IMR-90 (cell line): ENCODE measurements around the gene AADAC. TPM values are rescaled to one million over a fixed set of nuclear protein-coding genes. Genes with fewer than 3 reads are reported as not detected.

ENCODE experiments used
- ATAC-seq: fragments of 200-7000 bp; cut with Tn5 transposase; 2 replicates; pipeline ENCODE4 v1.9.1; 2020; ENCODE audit warnings: low read depth, mild to moderate bottlenecking, moderate library complexity
- BruUV-seq: library from RNA; stranded (reverse); fragments of 400-500 nt; replicated peaks from 2 replicates; lab custom pipeline; 2021; lab: Mats Ljungman, UMichigan
- CTCF ChIA-PET: fragments of 300-600 bp; formaldehyde crosslinking; extraction: SDS; loops from one replicate; lab custom pipeline; 2021; ENCODE audit warnings: antibody characterized with exemption; lab: Yijun Ruan, JAX
- POLR2A ChIA-PET: fragments of 300-600 bp; sonication (Branson Sonifier 250); formaldehyde crosslinking; loops from one replicate; lab custom pipeline; 2022; ENCODE audit warnings: antibody characterized with exemption; ENCODE audit not compliant: unreplicated experiment; lab: Charles Lee
- DNase-seq: peaks from one replicate; pipeline ENCODE4 v3.0.0; 2013
- H2AFZ ChIP-seq: replicated peaks from 2 replicates; pipeline ENCODE3; 2013; ENCODE audit warnings: low read length, mild to moderate bottlenecking; ENCODE audit not compliant: poor library complexity
- H2AK5ac ChIP-seq: 2 replicates; pipeline ENCODE4 v1.6.1; 2013; ENCODE audit warnings: low read depth, low read length, inconsistent platforms
- H2AK9ac ChIP-seq: replicated peaks from 2 replicates; pipeline ENCODE3; 2013; ENCODE audit warnings: mild to moderate bottlenecking, low read depth, low read length, moderate library complexity; ENCODE audit not compliant: poor library complexity
- H2BK120ac ChIP-seq: 2 replicates; pipeline ENCODE4 v1.6.1; 2013; ENCODE audit warnings: low read depth, low read length, inconsistent platforms
- H2BK15ac ChIP-seq: 3 replicates; pipeline ENCODE4 v1.6.1; 2013; ENCODE audit warnings: low read depth, low read length, inconsistent platforms
- H2BK20ac ChIP-seq: 2 replicates; pipeline ENCODE4 v1.6.1; 2013; ENCODE audit warnings: low read depth, mild to moderate bottlenecking, inconsistent platforms, low read length, moderate library complexity
- H2BK5ac ChIP-seq: 2 replicates; pipeline ENCODE4 v1.6.1; 2013; ENCODE audit warnings: mild to moderate bottlenecking, low read depth, low read length, inconsistent platforms; ENCODE audit not compliant: poor library complexity, severe bottlenecking
- H3K14ac ChIP-seq: replicated peaks from 2 replicates; pipeline ENCODE4 v1.6.1; 2013; ENCODE audit warnings: low read depth, low read length, inconsistent platforms
- H3K18ac ChIP-seq: 2 replicates; pipeline ENCODE4 v1.6.1; 2013; ENCODE audit warnings: low read depth, low read length, control low read depth
- H3K23ac ChIP-seq: 2 replicates; pipeline ENCODE4 v1.6.1; 2013; ENCODE audit warnings: low read depth, low read length, inconsistent platforms
- H3K27ac ChIP-seq: 2 replicates; pipeline ENCODE4 v1.5.1; 2013; ENCODE audit warnings: mild to moderate bottlenecking, control low read depth, low read length; ENCODE audit not compliant: insufficient read depth
- H3K27me3 ChIP-seq: 2 replicates; pipeline ENCODE4 v1.6.1; 2013; ENCODE audit warnings: low read length; ENCODE audit not compliant: control insufficient read depth, insufficient read depth
- H3K36me3 ChIP-seq: 2 replicates; pipeline ENCODE4 v1.6.1; 2013; ENCODE audit warnings: low read length, mixed read lengths; ENCODE audit not compliant: control insufficient read depth, insufficient read depth
- H3K4ac ChIP-seq: 2 replicates; pipeline ENCODE4 v1.6.1; 2013; ENCODE audit warnings: low read depth, low read length, inconsistent platforms
- H3K4me1 ChIP-seq: 2 replicates; pipeline ENCODE4 v1.6.1; 2013; ENCODE audit warnings: low read length, mixed read lengths; ENCODE audit not compliant: control insufficient read depth, insufficient read depth
- H3K4me2 ChIP-seq: 2 replicates; pipeline ENCODE4 v1.6.1; 2013; ENCODE audit warnings: low read depth, mild to moderate bottlenecking, control low read depth, low read length, moderate library complexity
- H3K4me3 ChIP-seq: 2 replicates; pipeline ENCODE4 v1.5.1; 2013; ENCODE audit warnings: low read depth, mild to moderate bottlenecking, control low read depth, low read length, moderate library complexity; ENCODE audit not compliant: insufficient read depth
- H3K56ac ChIP-seq: 2 replicates; pipeline ENCODE4 v1.6.1; 2013; ENCODE audit warnings: low read length, inconsistent platforms; ENCODE audit not compliant: insufficient read depth; ENCODE audit errors: extremely low read depth
- H3K79me1 ChIP-seq, 2 experiments: 2 replicates each; pipeline ENCODE4 v1.6.1; 2013; ENCODE audit warnings: low read length in 2 of 2, inconsistent platforms in 1 of 2, low read depth in 1 of 2
- H3K9ac ChIP-seq: 2 replicates; pipeline ENCODE4 v1.6.1; 2013; ENCODE audit warnings: low read depth, low read length, control low read depth
- H3K9me1 ChIP-seq: 2 replicates; pipeline ENCODE4 v1.6.1; 2013; ENCODE audit warnings: low read length, inconsistent platforms; ENCODE audit not compliant: insufficient read depth
- H3K9me3 ChIP-seq: 2 replicates; pipeline ENCODE4 v1.6.1; 2013; ENCODE audit warnings: low read length; ENCODE audit not compliant: control insufficient read depth, insufficient read depth
- H4K20me1 ChIP-seq: 2 replicates; pipeline ENCODE4 v1.6.1; 2013; ENCODE audit warnings: low read length, inconsistent platforms; ENCODE audit not compliant: insufficient read depth
- H4K5ac ChIP-seq: 2 replicates; pipeline ENCODE4 v1.6.1; 2013; ENCODE audit warnings: mild to moderate bottlenecking, low read depth, low read length, control low read depth
- H4K8ac ChIP-seq, 2 experiments: 2 replicates each; pipeline ENCODE4 v1.6.1; 2013; ENCODE audit warnings: low read depth in 2 of 2, low read length in 2 of 2, control low read depth in 1 of 2, inconsistent platforms in 1 of 2
- H4K91ac ChIP-seq: 2 replicates; pipeline ENCODE4 v1.6.1; 2013; ENCODE audit warnings: low read depth, low read length, inconsistent platforms; ENCODE audit not compliant: insufficient read depth
- CEBPB ChIP-seq: IDR thresholded peaks from 2 replicates; pipeline ENCODE4 v1.6.1; 2012; ENCODE audit warnings: low read depth, low read length, improper control_type of control experiment
- CHD1 ChIP-seq: IDR thresholded peaks from 2 replicates; pipeline ENCODE4 v1.6.1; 2012; ENCODE audit warnings: low read depth, low read length, improper control_type of control experiment
- ELK1 ChIP-seq: fragments of 150-350 bp; IDR thresholded peaks from 2 replicates; pipeline ENCODE4 v1.6.1; 2016; ENCODE audit warnings: low read depth, mild to moderate bottlenecking, low read length, moderate library complexity, borderline replicate concordance
- FOS ChIP-seq: fragments of 150-350 bp; IDR thresholded peaks from 2 replicates; pipeline ENCODE4 v1.6.1; 2016; ENCODE audit warnings: low read depth, low read length
- MAFK ChIP-seq: IDR thresholded peaks from 2 replicates; pipeline ENCODE4 v1.6.1; 2012; ENCODE audit warnings: low read depth, low read length, improper control_type of control experiment
- MXI1 ChIP-seq: IDR thresholded peaks from 2 replicates; pipeline ENCODE4 v1.6.1; 2012; ENCODE audit warnings: low read depth, mild to moderate bottlenecking, low read length, moderate library complexity, borderline replicate concordance
- RAD21 ChIP-seq: IDR thresholded peaks from 2 replicates; pipeline ENCODE4 v1.6.1; 2012; ENCODE audit warnings: low read length, improper control_type of control experiment
- RCOR1 ChIP-seq: IDR thresholded peaks from 2 replicates; pipeline ENCODE4 v1.6.1; 2012; ENCODE audit warnings: mild to moderate bottlenecking, low read length, improper control_type of control experiment; ENCODE audit not compliant: insufficient replicate concordance
- RFX5 ChIP-seq: IDR thresholded peaks from 2 replicates; pipeline ENCODE4 v1.8.0; 2012; ENCODE audit warnings: low read depth, mild to moderate bottlenecking, low read length, moderate library complexity
- SMC3 ChIP-seq: fragments of 150-350 bp; IDR thresholded peaks from 2 replicates; pipeline ENCODE4 v1.6.1; 2016; ENCODE audit warnings: low read depth, mild to moderate bottlenecking, antibody characterized with exemption, low read length, moderate library complexity
- WGBS, 2 experiments: methylation state at CpG; one replicate each; pipeline versions ENCODE4 v1.1.5 to v1.1.7; 2013; ENCODE audit warnings: missing lambda C conversion rate in 2 of 2; ENCODE audit not compliant: insufficient read length in 1 of 2; ENCODE audit errors: extremely low coverage in 2 of 2; 5-methylcytosine and 5-hydroxymethylcytosine counted together
- dilution Hi-C: fragments of 300-500 bp; cut with HindIII; formaldehyde crosslinking; loops from one replicate; pipeline ENCODE4 v1.14.3; 2018; ENCODE audit warnings: low sequenced_read_pairs; ENCODE audit not compliant: unreplicated experiment
- in situ Hi-C: fragments of 300-500 bp; cut with MboI; formaldehyde crosslinking; loops from 3 replicates; pipeline ENCODE4 v1.14.3; 2019; ENCODE audit warnings: low sequenced_read_pairs, inconsistent platforms, mixed read lengths
- intact Hi-C: fragments of 100-400 bp; cut with micrococcal nuclease; formaldehyde crosslinking; loops from 2 replicates; pipeline ENCODE4 v1.10.0; 2022
- polyA plus RNA-seq, 3 experiments: library from polyadenylated mRNA; depleted of rRNA; stranded (reverse); fragments of >200 nt; gene quantifications; 2 replicates each; pipeline ENCODE4 v1.2.3, GENCODE V29; 2012; ENCODE audit warnings: low replicate concordance in 1 of 3
- total RNA-seq: library from RNA; depleted of rRNA; stranded (reverse); fragments of >200 nt; gene quantifications from 2 replicates; pipeline ENCODE4 v1.2.3, GENCODE V29; 2012
- TF ChIP-seq, protein P1 (sequence below): conservative IDR thresholded peaks from 2 replicates; pipeline ENCODE4 v1.5.1; 2012; ENCODE audit warnings: mild to moderate bottlenecking, low read depth, low read length, improper control_type of control experiment

Gene AADAC
- total and polyA plus RNA-seq, 2 of the 4 experiments (the other 2 are of a cell fraction): not detected

DNA sequence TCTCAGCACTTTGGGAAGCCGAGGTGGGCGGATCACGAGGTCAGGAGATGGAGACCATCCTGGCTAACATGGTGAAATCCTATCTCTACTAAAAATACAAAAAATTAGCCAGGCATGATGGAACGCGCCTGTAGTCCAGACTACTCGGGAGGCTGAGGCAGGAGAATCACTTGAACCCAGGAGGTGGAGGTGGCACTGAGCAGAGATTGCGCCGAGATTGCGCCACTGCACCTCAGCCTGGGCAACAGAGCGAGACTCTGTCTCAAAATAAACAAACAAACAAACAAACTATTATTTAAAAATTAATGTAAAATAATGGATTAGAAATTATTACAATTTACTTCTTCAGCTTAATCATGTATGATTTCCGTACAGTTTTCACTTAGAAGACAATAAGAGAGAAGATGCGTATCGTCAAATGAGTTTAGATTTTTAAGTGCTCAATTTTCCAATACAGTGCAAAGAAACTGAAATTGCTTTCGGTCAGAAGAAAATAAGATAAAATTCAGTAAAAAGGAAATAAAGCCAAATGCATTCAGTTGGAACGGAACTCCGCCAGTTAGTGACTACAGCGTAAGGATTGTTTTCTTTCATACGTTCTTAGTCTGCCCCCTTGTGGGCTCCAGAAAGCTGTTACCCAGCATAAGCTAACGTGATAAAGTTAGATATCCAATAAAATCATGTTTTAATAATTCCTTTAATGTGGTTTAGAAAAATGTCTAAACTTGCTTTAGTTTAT is 24.8 kb downstream of the AADAC start (continued):
- peak; percentile 90 for TF ChIP-seq SMC3
- TF ChIP-seq MAFK: no peak

DNA sequence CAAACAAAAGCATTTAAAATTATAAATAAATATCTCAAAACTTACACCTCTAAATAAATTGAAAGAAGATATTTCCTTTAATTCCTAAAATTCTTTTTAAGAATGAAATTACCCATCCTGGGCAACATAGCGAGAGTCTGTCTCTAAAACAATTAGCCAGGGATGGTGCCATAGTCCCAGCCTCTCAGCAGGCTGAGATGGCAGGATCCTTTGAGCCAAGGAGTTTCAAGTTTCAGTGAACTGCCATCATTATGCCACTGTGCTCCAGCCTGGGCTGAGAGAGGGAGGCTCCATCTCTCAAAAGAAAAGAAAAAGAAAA is 25.4 kb downstream of the AADAC start:
- H3K27me3 ChIP-seq: no peaks in the 10 kb centered on the region
- peak overlapping the region; percentile 69; the same call in 2 of the 3 replicates for H2BK15ac ChIP-seq
- in situ Hi-C loops: loop anchor here (10.0 kb wide), 1 partner anchor 544 kb away; no protein-coding TSS in a partner anchor
- H3K23ac ChIP-seq: no peak overlapping the region
- H4K8ac ChIP-seq: peak overlapping the region in 1 of 2 experiments; percentile 67; a peak in 1 of 4 replicates
- no peak overlapping the region for H3K18ac ChIP-seq
- no peaks in the 10 kb centered on the region for H3K36me3 ChIP-seq
- H3K9me3 ChIP-seq: no peaks in the 10 kb centered on the region
- H2AK5ac ChIP-seq: peak overlapping the region; percentile 89; the same call in 1 of the 2 replicates
- H4K5ac ChIP-seq: no peak overlapping the region
- ATAC-seq (no peak), DNase-seq (no peak)
- H3K79me1 ChIP-seq: no peaks in the 10 kb centered on the region
- ChIA-PET CTCF (interaction anchor here (0.6 to 2.4 kb wide), 6 partner anchors 24 to 547 kb away, joined by 3 to 8 read pairs (median 3); no protein-coding TSS in a partner anchor), POLR2A (no interaction called here)
- peak overlapping the region; percentile 93 for H2BK20ac ChIP-seq
- H3K4me3 ChIP-seq: no peak overlapping the region
- peak overlapping the region; percentile 30; the same call in 1 of the 2 replicates for H4K91ac ChIP-seq
- no TSS peak for BruUV-seq
- H2AK9ac ChIP-seq: no peak overlapping the region
- peaks cover 11% of the 10 kb centered on the region for H3K4me1 ChIP-seq
- no CpG with 5 or more reads among the region's 1 CpG for WGBS, 2 experiments
- no peak overlapping the region for H3K14ac ChIP-seq
- H4K20me1 ChIP-seq: no peaks in the 10 kb centered on the region
- H3K4me2 ChIP-seq: no peak overlapping the region
- peak overlapping the region; percentile 80 for H2BK120ac ChIP-seq
- H3K9ac ChIP-seq: 0 out of 2 replicates have a peak overlapping the region, but pooled peaks have one; percentile 4
- peaks cover 6% of the 10 kb centered on the region; the same call in 1 of the 2 replicates for H3K9me1 ChIP-seq
- H3K27ac ChIP-seq: no peak overlapping the region
- no peak overlapping the region for H3K56ac ChIP-seq
- no peak overlapping the region for H2BK5ac ChIP-seq
- H3K4ac ChIP-seq: peak overlapping the region; percentile 91
- intact Hi-C loops: loop anchor here (1.0 to 5.0 kb wide), 5 partner anchors 79 to 549 kb away; no protein-coding TSS in a partner anchor
- H2AFZ ChIP-seq: peak overlapping the region; percentile 79
- dilution Hi-C loops: no loop called here
- TF ChIP-seq FOS: no peak
- TF ChIP-seq SMC3: no peak
- no peak for TF ChIP-seq MAFK
- TF ChIP-seq RFX5: no peak
- TF ChIP-seq, protein P1, sequence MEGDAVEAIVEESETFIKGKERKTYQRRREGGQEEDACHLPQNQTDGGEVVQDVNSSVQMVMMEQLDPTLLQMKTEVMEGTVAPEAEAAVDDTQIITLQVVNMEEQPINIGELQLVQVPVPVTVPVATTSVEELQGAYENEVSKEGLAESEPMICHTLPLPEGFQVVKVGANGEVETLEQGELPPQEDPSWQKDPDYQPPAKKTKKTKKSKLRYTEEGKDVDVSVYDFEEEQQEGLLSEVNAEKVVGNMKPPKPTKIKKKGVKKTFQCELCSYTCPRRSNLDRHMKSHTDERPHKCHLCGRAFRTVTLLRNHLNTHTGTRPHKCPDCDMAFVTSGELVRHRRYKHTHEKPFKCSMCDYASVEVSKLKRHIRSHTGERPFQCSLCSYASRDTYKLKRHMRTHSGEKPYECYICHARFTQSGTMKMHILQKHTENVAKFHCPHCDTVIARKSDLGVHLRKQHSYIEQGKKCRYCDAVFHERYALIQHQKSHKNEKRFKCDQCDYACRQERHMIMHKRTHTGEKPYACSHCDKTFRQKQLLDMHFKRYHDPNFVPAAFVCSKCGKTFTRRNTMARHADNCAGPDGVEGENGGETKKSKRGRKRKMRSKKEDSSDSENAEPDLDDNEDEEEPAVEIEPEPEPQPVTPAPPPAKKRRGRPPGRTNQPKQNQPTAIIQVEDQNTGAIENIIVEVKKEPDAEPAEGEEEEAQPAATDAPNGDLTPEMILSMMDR: no peak
- no peak for TF ChIP-seq CHD1
- TF ChIP-seq RAD21: no peak
- no peak for TF ChIP-seq RCOR1
- TF ChIP-seq CEBPB: no peak
- no peak for TF ChIP-seq ELK1
- TF ChIP-seq MXI1: no peak
